NK-92 (cell line): ENCODE data around the gene DCAKD.

Source experiments
- DNase-seq: peaks from one replicate; lab custom pipeline; 2025; ENCODE audit not compliant: unreplicated experiment; lab: John Stamatoyannopoulos, UW

Gene DCAKD

GRCh38 chr17:45051060-45051719 is at the start of gene DCAKD:
Gene DCAKD, minus strand, starts transcription at chr17:45051632. Its CDS starts 16,747 bp downstream, at chr17:45034885.
- DNase-seq = no peak

- DNase-seq = no peak
These were observed 47.6 kb upstream of the DCAKD start for GRCh38 chr17:45098869-45099616.

- no peak for DNase-seq
These were observed 46.8 kb upstream of the DCAKD start for GRCh38 chr17:45098081-45098868.

- no peak for DNase-seq
These were observed 45.5 kb upstream of the DCAKD start for GRCh38 chr17:45096926-45097325.

GRCh38 chr17:45096141-45096540 is 44.7 kb upstream of the DCAKD start:
- DNase-seq = no peak

GRCh38 chr17:45093444-45094110 is 42.1 kb upstream of the DCAKD start:
- no peak for DNase-seq

- no peak for DNase-seq
These were observed 41.5 kb upstream of the DCAKD start for GRCh38 chr17:45092911-45093430.

GRCh38 chr17:45091778-45092425 is 40.5 kb upstream of the DCAKD start:
- DNase-seq = no peak

- DNase-seq = no peak
These were observed 39.3 kb upstream of the DCAKD start for GRCh38 chr17:45090711-45091110.

- DNase-seq = no peak
These were observed 37.3 kb upstream of the DCAKD start for GRCh38 chr17:45088741-45089140.

- DNase-seq = no peak
These were observed 36.5 kb upstream of the DCAKD start for GRCh38 chr17:45087978-45088377.

- DNase-seq = no peak
These were observed 36.1 kb upstream of the DCAKD start for GRCh38 chr17:45087504-45087975.

GRCh38 chr17:45086865-45087503 is 35.6 kb upstream of the DCAKD start:
- DNase-seq = no peak

GRCh38 chr17:45086391-45086790 is 35.0 kb upstream of the DCAKD start:
- DNase-seq = no peak

- DNase-seq = no peak
These were observed 29.7 kb upstream of the DCAKD start for GRCh38 chr17:45081047-45081703.

GRCh38 chr17:45077643-45078042 is 26.2 kb upstream of the DCAKD start:
- DNase-seq = no peak

- no peak for DNase-seq
These were observed 22.1 kb upstream of the DCAKD start for GRCh38 chr17:45073414-45074070.

- DNase-seq = no peak
These were observed 19.4 kb upstream of the DCAKD start for GRCh38 chr17:45070809-45071208.

- DNase-seq = no peak
These were observed 18.6 kb upstream of the DCAKD start for GRCh38 chr17:45070001-45070400.
